GM21360 (cell line): ENCODE data around the gene SUB1.
"Not testable (repeated sequence)": the region's sequence is repeated elsewhere in the genome, so short reads cannot be mapped to it uniquely, and the experiment has no call there.

Experiments used
- ATAC-seq: cut with Tn5 transposase; IDR thresholded peaks from one replicate; pipeline ENCODE4 v1.9.1; 2021; ENCODE audit warnings: mild to moderate bottlenecking, moderate library complexity; ENCODE audit not compliant: unreplicated experiment

SUB1 gene

DNA sequence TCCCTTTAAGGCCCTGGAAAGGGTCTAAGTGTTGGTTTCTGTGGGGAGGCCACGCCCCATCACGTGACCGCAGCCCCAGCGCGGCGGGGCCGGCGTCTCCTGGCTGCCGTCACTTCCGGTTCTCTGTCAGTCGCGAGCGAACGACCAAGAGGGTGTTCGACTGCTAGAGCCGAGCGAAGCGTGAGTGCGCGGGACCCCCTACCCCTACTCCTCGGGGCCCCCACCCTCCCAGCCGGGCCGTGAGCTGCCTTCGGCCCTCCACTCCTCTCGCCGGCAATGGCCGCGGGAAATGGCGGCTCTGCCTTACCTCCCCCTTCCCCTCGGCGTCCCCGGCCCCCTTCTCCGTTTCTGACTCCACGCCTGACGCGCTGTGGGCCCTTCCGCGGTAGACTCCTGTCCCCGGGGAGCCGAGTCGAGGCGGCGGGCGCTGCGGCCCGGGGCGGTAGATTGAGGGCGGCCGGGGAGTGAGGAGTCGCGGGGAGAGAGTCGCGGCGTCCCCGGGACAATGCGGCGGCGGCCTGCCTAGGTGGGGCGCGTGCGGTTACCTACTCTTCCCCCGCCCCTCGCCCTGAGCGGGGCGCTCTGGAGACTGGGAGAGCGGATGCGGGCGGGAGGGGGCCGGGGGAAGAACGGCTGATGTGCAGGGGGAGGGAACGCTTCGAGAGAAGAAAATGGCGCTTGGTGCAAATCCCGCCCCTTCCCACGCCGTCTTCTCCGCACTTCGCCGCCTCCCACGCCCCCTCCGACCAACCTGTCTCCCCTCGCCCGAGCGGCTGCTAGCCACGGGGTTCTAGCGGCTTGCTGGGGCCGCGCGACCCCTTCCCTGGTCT lies at the start of gene SUB1:
SUB1 (plus strand) TSS at position 112 of the 830 bp plus-strand sequence. CDS start 2,956 bp downstream, outside the sequence.
- ATAC-seq = peak; percentile 47

- no peak for ATAC-seq
Measured at GRCh38 chr5:32536246-32536645, 49.1 kb upstream of the SUB1 start.

- ATAC-seq = peak; percentile 8
Measured at GRCh38 chr5:32537437-32538029, 47.8 kb upstream of the SUB1 start.

GRCh38 chr5:32538031-32538547 lies 47.3 kb upstream of the SUB1 start:
- peak; percentile 70 for ATAC-seq

- ATAC-seq = no peak
Measured at GRCh38 chr5:32539981-32540845, 45.1 kb upstream of the SUB1 start.

DNA sequence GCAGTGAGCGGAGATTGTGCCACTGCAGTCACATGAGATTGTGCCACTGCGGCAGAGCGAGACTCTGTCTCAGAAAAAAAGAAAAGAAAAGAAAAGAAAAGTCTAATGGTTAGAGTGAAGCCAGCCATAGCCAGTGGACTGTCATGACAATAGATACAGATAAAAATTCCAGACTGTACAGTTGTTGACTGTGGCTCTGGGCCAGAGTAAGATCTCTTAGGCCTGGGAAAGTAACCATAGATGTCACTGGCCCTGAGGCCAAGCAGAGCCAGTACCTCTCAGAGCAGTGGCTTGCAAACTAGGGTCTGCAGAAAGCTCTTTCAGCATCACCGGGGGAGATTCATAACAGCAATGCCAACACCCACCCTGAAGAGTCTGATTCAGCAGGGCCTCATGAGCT lies 44.1 kb upstream of the SUB1 start:
- no peak for ATAC-seq

DNA sequence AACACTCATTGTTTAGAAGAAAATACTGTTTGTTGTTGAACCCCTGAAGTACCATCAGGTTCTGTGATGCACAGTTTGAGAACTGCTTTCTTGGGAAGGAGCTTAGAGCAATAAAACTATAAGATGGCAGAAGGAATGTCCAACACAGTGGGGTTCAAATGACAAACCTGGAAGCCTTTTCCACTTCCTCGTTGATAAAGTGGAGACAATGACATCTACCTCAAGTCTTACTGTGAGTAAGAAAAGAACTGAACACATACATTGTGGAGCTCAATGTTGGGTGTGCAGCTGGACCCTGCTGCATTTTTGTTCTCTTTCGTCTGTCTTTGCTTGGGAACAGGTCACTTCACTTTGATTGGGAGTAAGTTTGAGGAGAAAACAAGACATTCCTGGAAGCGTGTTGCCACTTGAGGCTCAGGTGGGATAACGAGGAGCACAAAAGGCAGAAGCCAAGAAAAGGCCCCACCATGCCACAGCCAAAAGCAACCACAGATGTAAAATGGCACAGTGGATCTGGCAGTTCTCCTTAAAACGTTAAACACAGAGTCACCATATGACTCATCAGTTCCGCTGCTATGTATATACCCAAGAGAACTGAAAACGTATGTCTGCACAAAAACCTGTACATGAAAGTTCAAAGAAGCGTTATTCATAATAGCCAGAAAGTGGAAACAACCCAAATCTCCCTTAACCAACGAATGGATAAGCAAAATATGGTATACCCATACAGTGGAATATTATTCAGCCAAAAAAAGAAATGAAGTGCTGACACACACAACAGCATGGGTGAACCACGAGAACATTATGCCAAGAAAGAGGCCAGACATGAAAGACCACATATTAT lies 42.9 kb upstream of the SUB1 start:
- ATAC-seq = peak; percentile 66

GRCh38 chr5:32543291-32543690 lies 42.1 kb upstream of the SUB1 start:
- no peak for ATAC-seq

GRCh38 chr5:32545102-32545800 lies 40.1 kb upstream of the SUB1 start:
- no peak for ATAC-seq

DNA sequence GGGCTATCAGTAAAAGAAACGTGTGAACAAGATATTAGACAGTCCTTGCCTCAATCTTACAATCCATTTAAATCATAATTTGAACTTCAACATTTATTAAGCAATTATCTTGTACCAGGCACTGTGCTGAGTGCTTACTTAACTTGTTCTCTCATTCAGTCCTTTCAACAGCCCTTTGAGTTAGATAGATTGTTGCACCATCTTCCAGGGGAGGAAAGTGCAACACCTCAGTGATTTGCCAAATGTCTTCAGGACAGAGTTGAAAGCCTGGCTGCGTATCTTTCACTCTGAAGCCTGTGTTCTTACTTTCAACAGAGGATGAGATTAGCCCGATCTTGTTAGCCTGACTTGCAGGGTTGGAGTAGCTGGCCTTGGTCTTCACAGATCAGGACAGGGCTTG lies 34.2 kb upstream of the SUB1 start:
- ATAC-seq = no peak

DNA sequence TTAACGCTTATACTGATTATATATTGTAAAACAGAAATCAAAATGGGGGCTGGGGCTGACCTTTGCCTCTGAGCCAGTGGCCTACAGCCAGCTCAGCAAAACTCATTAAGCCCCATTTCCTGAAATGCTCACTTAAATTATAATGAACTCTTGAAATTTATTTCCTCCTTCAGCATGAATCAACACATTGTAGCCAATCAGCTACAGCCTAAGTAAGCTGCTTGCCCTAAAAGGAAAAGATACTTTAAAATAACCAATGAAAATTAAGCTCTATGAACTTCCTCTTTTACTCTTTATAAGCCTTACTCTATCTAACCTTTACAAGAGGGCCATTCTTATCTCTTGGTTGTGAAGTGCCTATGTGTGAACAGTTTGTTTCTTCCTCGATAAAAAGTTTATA lies 33.5 kb upstream of the SUB1 start:
- no peak for ATAC-seq

- ATAC-seq = not testable (repeated sequence)
Measured at GRCh38 chr5:32552491-32552890, 32.9 kb upstream of the SUB1 start.

GRCh38 chr5:32552936-32553335 lies 32.4 kb upstream of the SUB1 start:
- no peak for ATAC-seq

DNA sequence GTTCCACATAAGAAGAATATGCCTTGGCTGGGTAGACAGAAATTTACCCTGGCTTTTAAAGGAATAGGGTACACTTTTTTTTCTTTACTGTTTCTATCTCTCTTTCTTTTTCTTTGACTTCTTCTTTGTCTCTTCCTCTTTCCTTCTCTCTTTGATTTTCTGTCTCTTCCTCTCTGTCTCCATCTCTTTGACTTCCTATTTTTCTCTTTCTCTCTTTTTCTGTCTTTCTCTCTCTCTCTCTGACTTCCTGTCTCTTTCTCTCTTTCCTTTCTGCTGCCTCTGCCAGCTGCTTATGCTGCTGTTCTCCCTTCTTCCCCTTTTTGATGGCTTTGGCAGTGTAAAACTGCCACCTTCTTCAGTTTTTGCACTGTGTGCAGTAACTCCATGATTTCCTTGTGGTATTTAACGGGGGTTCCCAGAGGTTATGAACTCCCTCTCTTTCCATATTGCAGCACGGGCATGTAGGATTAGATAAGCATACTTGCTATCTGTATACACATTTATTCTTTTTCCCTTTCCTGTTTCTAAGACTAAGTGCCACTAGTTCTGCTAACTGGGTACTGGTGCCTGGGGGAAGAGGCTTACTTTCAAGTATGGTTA lies 31.1 kb upstream of the SUB1 start:
- not testable (repeated sequence) for ATAC-seq

DNA sequence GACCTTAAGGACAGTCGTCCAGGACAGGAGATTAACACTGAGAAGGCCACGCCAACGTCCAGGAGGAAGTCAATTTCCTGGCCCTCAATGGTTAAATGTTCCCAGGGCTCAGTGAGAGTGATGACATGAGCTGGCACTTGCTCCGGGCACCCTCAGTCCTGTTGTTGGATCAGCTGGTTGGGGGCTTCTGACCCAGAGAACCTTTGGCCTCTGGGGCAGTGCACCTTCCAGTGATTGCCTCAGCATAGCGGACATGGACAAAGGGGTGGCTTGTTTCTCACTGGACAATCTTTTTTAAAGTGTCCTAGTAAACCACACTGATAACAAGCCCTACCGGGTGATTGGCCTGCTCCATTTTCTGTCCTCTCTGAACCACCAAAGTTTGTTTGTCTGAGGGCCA lies 28.8 kb upstream of the SUB1 start:
- not testable (repeated sequence) for ATAC-seq

GRCh38 chr5:32559411-32559810 lies 25.9 kb upstream of the SUB1 start:
- no peak for ATAC-seq

- ATAC-seq = no peak
Measured at GRCh38 chr5:32559921-32560320, 25.4 kb upstream of the SUB1 start.

- ATAC-seq = no peak
Measured at GRCh38 chr5:32562056-32562455, 23.3 kb upstream of the SUB1 start.

DNA sequence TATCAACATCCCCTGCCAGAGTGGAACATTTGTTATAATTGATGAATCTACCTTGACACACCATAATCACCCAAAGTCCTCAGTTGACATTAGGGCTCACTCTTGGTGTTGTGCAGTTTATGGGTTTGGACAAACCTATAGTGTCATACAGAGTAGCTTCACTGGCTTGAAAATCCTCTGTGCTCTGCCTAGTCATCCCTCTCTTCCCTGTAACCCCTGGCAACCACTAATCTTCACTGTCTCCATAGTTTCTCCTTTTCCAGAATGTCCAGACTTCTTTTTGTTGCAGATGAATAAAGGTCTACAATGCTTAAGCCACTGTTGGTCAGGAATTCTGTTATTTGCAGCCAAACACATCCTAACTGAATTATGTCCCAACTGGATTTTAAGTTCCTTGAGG lies 22.5 kb upstream of the SUB1 start:
- no peak for ATAC-seq
